ENCODE results near the gene TRPT1.
A peak's percentile ranks its signal among the peaks of the same experiment; 100 is the strongest.

Gene TRPT1

GRCh38 chr11:64204464-64204989 is 21.5 kb downstream of the TRPT1 start:
- no peak for TF ChIP-seq ISL1 (CRISPR knock-in tag; IDR thresholded peaks at IDR 0.05)
- TF ChIP-seq PATZ1 (CRISPR knock-in tag; IDR thresholded peaks at IDR 0.05; ENCODE audit: borderline replicate concordance) = no peak
- no peak for TF ChIP-seq ARNTL (CRISPR knock-in tag; IDR thresholded peaks at IDR 0.05; ENCODE audit: borderline replicate concordance, low read depth)
- TF ChIP-seq OSR1 (CRISPR knock-in tag; IDR thresholded peaks at IDR 0.05) = no peak
- TF ChIP-seq ESRRG (CRISPR knock-in tag; IDR thresholded peaks at IDR 0.05) = no peak
- TF ChIP-seq PPARA (CRISPR knock-in tag; IDR thresholded peaks at IDR 0.05; ENCODE audit: borderline replicate concordance) = no peak
- TF ChIP-seq BACH2 (CRISPR knock-in tag; IDR thresholded peaks at IDR 0.05; ENCODE audit: borderline replicate concordance) = no peak
- TF ChIP-seq ZNF565 (CRISPR knock-in tag; conservative IDR thresholded peaks at IDR 0.05; ENCODE audit: low read depth) = no peak
- no peak for TF ChIP-seq TCF4 (CRISPR knock-in tag; IDR thresholded peaks at IDR 0.05; ENCODE audit: borderline replicate concordance)
- no peak for TF ChIP-seq POU6F1 (CRISPR knock-in tag; IDR thresholded peaks at IDR 0.05; ENCODE audit: borderline replicate concordance, low read depth)
- no peak for TF ChIP-seq TSHZ2 (CRISPR knock-in tag; IDR thresholded peaks at IDR 0.05)
- ATAC-seq = peak; percentile 82

GRCh38 chr11:64204080-64204440 is 21.9 kb downstream of the TRPT1 start:
- no peak for ATAC-seq
- TF ChIP-seq TOX (CRISPR knock-in tag; IDR thresholded peaks at IDR 0.05; ENCODE audit: borderline replicate concordance) (no peak), PATZ1 (CRISPR knock-in tag; IDR thresholded peaks at IDR 0.05; ENCODE audit: borderline replicate concordance) (no peak), ARNTL (CRISPR knock-in tag; IDR thresholded peaks at IDR 0.05; ENCODE audit: borderline replicate concordance, low read depth) (no peak), ZFP30 (CRISPR knock-in tag; IDR thresholded peaks at IDR 0.05) (no peak), BACH2 (CRISPR knock-in tag; IDR thresholded peaks at IDR 0.05; ENCODE audit: borderline replicate concordance) (no peak), PPARA (CRISPR knock-in tag; IDR thresholded peaks at IDR 0.05; ENCODE audit: borderline replicate concordance) (no peak), ZC3H10 (CRISPR knock-in tag; IDR thresholded peaks at IDR 0.05) (no peak), GLIS3 (CRISPR knock-in tag; IDR thresholded peaks at IDR 0.05) (no peak), CSDC2 (CRISPR knock-in tag; IDR thresholded peaks at IDR 0.05) (no peak), SNAI2 (CRISPR knock-in tag; IDR thresholded peaks at IDR 0.05) (no peak), CREB5 (CRISPR knock-in tag; IDR thresholded peaks at IDR 0.05; ENCODE audit: low read depth) (no peak), ESRRG (CRISPR knock-in tag; IDR thresholded peaks at IDR 0.05) (no peak), RARB (CRISPR knock-in tag; IDR thresholded peaks at IDR 0.05) (no peak), TSHZ2 (CRISPR knock-in tag; IDR thresholded peaks at IDR 0.05) (no peak), POU6F1 (CRISPR knock-in tag; IDR thresholded peaks at IDR 0.05; ENCODE audit: borderline replicate concordance, low read depth) (no peak), OSR1 (CRISPR knock-in tag; IDR thresholded peaks at IDR 0.05) (no peak), TCF4 (CRISPR knock-in tag; IDR thresholded peaks at IDR 0.05; ENCODE audit: borderline replicate concordance) (no peak)
